Measurements from ENCODE around the gene GMIP. TPM values are rescaled to one million over a fixed set of nuclear protein-coding genes. Genes with fewer than 3 reads are reported as not detected.
"Not testable (repeated sequence)": the region's sequence is repeated elsewhere in the genome, so short reads cannot be mapped to it uniquely, and the experiment has no call there.

GMIP gene
- 10 to 100 TPM in 1 of 2 donors, 1 to 10 TPM in 1; 8.3 to 11.4 TPM for total RNA-seq
- long read RNA-seq, donor 1, partial matches to known transcripts = 1 of 3 reads
- long read RNA-seq, donor 1, other reads (novel, unspliced or antisense) = 1 of 3 reads
- long read RNA-seq, donor 2, partial matches to known transcripts = 2 of 3 reads
- long read RNA-seq, donor 2, other reads (novel, unspliced or antisense) = 1 of 3 reads

- peak; percentile 92 for DNase-seq (ENCODE audit: low spot score)
- intact Hi-C loops (cut with DNase I) = loop anchor here (2.0 to 5.0 kb wide), 2 partner anchors 111 kb away; no protein-coding TSS in a partner anchor
Measured at GRCh38 chr19:19643158-19644053, at the start of gene GMIP. Gene GMIP (minus strand): TSS chr19:19643657. CDS start chr19:19643529, 128 bp downstream.

- DNase-seq (ENCODE audit: low spot score) = peak; percentile 32
- intact Hi-C loops (cut with DNase I) = no loop called here
Measured at GRCh38 chr19:19691683-19692082, 48.2 kb upstream of the GMIP start.

- DNase-seq (ENCODE audit: low spot score) = peak; percentile 16
- intact Hi-C loops (cut with DNase I) = not testable (repeated sequence)
Measured at GRCh38 chr19:19689023-19689422, 45.6 kb upstream of the GMIP start.

GRCh38 chr19:19687090-19687489 is 43.6 kb upstream of the GMIP start:
- intact Hi-C loops (cut with DNase I) = no loop called here
- no peak for DNase-seq (ENCODE audit: low spot score)

GRCh38 chr19:19686580-19686979 is 43.1 kb upstream of the GMIP start:
- intact Hi-C loops (cut with DNase I) = no loop called here
- DNase-seq (ENCODE audit: low spot score) = no peak

- peak; percentile 53 for DNase-seq (ENCODE audit: low spot score)
- intact Hi-C loops (cut with DNase I) = not testable (repeated sequence)
Measured at GRCh38 chr19:19686119-19686518, 42.7 kb upstream of the GMIP start.

GRCh38 chr19:19679176-19680073 is 36.0 kb upstream of the GMIP start:
- intact Hi-C loops (cut with DNase I) = no loop called here
- no peak for DNase-seq (ENCODE audit: low spot score)

GRCh38 chr19:19677579-19677978 is 34.1 kb upstream of the GMIP start:
- peak; percentile 36 for DNase-seq (ENCODE audit: low spot score)

GRCh38 chr19:19674315-19674714 is 30.9 kb upstream of the GMIP start:
- no peak for DNase-seq (ENCODE audit: low spot score)
- intact Hi-C loops (cut with DNase I) = no loop called here

More at GRCh38 chr19:19677579-19677978, 34.1 kb upstream of the GMIP start:
- intact Hi-C loops (cut with DNase I) = no loop called here

- intact Hi-C loops (cut with DNase I) = no loop called here
- DNase-seq (ENCODE audit: low spot score) = peak; percentile 5
Measured at GRCh38 chr19:19672816-19673215, 29.4 kb upstream of the GMIP start.

GRCh38 chr19:19670070-19670551 is 26.7 kb upstream of the GMIP start:
- DNase-seq (ENCODE audit: low spot score) = peak; percentile 35

GRCh38 chr19:19668230-19669012 is 25.0 kb upstream of the GMIP start, which contains the start of gene ZNF101:
Gene ZNF101 (plus strand): TSS chr19:19668839. CDS start chr19:19668964, 125 bp downstream.
- peak; percentile 98 for DNase-seq (ENCODE audit: low spot score)
- intact Hi-C loops (cut with DNase I) = no loop called here

More at GRCh38 chr19:19670070-19670551, 26.7 kb upstream of the GMIP start:
- intact Hi-C loops (cut with DNase I) = no loop called here

- intact Hi-C loops (cut with DNase I) = not testable (repeated sequence)
- peak; percentile 42 for DNase-seq (ENCODE audit: low spot score)
Measured at GRCh38 chr19:19665420-19665948, 22.0 kb upstream of the GMIP start.

- peak; percentile 99 for DNase-seq (ENCODE audit: low spot score)
- intact Hi-C loops (cut with DNase I) = no loop called here
Measured at GRCh38 chr19:19663256-19664120, 20.0 kb upstream of the GMIP start, which contains the start of gene ATP13A1. Gene ATP13A1 (minus strand): TSS chr19:19663676. CDS start chr19:19663666, 10 bp downstream.

GRCh38 chr19:19662871-19663255 is 19.4 kb upstream of the GMIP start:
- DNase-seq (ENCODE audit: low spot score) = no peak
- intact Hi-C loops (cut with DNase I) = no loop called here

- intact Hi-C loops (cut with DNase I) = no loop called here
- peak; percentile 64 for DNase-seq (ENCODE audit: low spot score)
Measured at GRCh38 chr19:19662344-19662743, 18.9 kb upstream of the GMIP start.

- DNase-seq (ENCODE audit: low spot score) = peak; percentile 63
- intact Hi-C loops (cut with DNase I) = no loop called here
Measured at GRCh38 chr19:19661675-19662251, 18.3 kb upstream of the GMIP start.
